Stimulated activated CD4-positive, alpha-beta T cell treated with anti-CD3 and anti-CD28 coated beads, Interleukin-2, amount 100 ng/mL, for 48 hours (primary cell): ENCODE results near the gene SLC26A8.
A peak's percentile ranks its signal among the peaks of the same experiment; 100 is the strongest.
"Not testable (repeated sequence)": the region's sequence is repeated elsewhere in the genome, so short reads cannot be mapped to it uniquely, and the experiment has no call there.

ENCODE experiments used
- DNase-seq, 2 donors: peaks; one replicate each; pipeline ENCODE4 v3.0.0-alpha.2; 2020

The SLC26A8 gene

GRCh38 chr6:36000451-36000850 is 24.0 kb downstream of the SLC26A8 start:
- DNase-seq, result no peak

GRCh38 chr6:35993150-35993549 is 31.3 kb downstream of the SLC26A8 start:
- DNase-seq, result no peak

- DNase-seq, result not testable (repeated sequence)
Measured at GRCh38 chr6:35988047-35988446, 36.4 kb downstream of the SLC26A8 start.

GRCh38 chr6:35984701-35985100 is 39.7 kb downstream of the SLC26A8 start:
- DNase-seq, result no peak

- DNase-seq, result no peak
Measured at GRCh38 chr6:35980991-35981645, 43.3 kb downstream of the SLC26A8 start.

DNA sequence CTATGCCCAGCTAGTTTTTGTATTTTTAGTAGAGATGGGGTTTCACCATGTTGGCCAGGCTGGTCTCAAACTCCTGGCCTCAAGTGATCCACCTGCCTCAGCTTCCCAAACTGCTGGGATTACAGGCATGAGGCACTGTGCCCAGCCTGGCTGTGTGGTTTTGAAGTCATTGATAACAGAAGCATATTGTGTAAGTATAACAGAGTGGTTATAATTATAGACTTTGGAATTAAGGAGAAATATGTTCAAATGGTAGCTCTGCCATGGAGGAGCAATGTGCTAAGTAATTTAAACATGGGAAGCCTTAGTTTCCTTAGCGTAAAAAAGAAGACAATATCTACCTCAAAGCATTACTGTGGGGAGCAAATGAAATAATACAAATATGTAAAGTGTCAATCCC is 44.3 kb downstream of the SLC26A8 start:
- DNase-seq, result not testable (repeated sequence)

DNA sequence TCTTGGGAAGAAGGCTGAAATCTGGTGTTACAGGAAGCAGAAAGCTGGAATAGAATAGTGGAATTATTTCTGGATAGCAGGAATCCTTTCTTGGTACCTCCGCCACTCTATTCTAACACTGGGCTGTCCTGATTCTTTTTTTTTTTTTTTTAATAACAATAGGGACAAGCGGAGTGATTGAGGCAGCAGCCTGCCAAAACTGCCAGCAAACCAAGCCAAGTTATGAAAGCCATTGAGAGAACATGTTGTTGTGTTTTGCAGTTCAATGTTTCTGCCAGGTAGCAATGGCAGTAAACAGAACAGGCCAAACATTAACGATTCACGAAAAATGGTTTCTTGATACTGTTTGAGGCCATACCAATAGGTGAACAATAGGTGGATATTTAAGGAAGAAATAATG is 47.1 kb downstream of the SLC26A8 start:
- DNase-seq, result no peak

GRCh38 chr6:35973670-35974222 is 50.7 kb downstream of the SLC26A8 start:
- DNase-seq, result peak; percentile 7 to 19

- no peak for DNase-seq
Measured at GRCh38 chr6:35972471-35973367, 51.7 kb downstream of the SLC26A8 start.

GRCh38 chr6:35970181-35970580 is 54.3 kb downstream of the SLC26A8 start:
- DNase-seq, result no peak

GRCh38 chr6:35969646-35970045 is 54.8 kb downstream of the SLC26A8 start:
- no peak for DNase-seq

DNA sequence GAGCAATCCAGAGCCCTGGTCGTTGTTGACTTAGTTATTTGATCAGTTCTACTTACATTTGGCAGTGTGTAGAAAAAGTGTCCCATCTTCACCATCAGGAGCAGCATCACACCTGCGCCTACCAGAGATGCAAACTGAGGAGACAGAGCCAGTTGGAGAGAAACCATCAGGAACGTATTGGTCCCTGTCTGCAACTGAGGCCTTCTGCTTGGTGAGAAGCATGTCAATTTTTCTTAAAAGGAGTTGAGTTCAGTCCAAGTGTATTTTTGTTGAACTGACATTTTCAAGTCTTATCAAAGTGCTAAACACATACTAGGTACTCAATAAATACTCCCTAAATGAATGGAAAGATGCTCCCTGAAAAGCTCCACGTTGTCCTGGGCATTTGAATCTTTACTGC is 55.6 kb downstream of the SLC26A8 start:
- DNase-seq, result no peak

GRCh38 chr6:35967076-35967774 is 57.2 kb downstream of the SLC26A8 start:
- no peak for DNase-seq

GRCh38 chr6:35962779-35963560 is 61.5 kb downstream of the SLC26A8 start:
- no peak for DNase-seq

- no peak for DNase-seq
Measured at GRCh38 chr6:35960187-35960586, 64.3 kb downstream of the SLC26A8 start.

DNA sequence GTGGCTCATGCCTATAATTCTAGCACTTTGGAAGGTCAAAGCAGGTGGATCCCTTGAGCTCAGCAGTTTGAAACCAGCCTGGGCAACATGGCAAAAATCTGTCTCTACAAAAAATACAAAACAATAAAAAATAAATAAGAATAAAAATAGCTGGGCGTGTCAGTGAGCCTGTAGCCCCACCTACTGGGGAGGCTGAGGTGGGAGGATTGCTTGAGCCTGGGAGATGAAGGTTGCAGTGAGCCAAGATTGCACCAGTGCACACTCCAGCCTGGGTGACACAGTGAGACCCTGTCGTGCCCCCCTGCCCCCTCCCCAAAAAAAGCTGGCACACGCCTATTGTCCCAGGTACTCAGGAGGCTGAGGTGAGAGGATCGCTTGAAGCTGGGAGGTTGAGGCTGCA is 68.5 kb downstream of the SLC26A8 start:
- no peak for DNase-seq

DNA sequence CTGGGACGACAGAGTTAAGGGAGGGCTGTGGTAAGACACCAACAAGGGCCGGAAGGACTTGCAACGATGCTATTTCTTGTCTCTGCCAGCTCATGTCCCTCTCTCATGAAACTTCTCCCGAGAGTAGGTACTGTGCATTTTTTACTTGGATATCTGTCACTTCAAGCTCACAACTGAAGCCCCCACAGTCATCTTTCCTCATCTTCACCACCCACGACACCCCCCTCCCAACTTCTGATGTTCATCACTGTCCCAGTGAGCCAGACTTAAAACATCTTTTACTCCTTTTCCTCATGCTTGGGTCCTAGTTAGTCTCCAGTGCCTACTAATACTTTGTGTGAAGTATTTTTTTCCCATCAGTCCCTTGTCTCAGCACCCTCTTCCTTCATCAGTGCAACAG is 68.9 kb downstream of the SLC26A8 start:
- DNase-seq, result no peak

DNA sequence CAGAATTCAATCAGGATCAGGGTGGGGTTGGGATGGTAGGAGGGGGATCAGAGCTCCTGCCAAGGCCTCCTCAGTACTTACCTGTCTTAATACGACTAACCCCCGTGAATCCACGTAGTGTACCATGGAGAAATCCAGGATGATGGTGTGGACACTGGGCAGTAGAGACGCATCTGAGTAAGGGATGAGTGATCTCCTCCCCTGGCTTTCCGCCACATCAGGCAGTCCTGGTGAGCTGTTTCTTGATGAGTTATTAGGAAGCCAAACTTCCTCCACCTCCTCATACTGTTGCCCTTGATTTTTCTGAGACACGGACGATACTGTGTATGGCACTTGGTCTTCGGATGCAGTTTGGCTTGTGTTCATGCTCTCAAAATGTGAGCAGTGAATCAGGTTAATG is 69.4 kb downstream of the SLC26A8 start:
- no peak for DNase-seq

DNA sequence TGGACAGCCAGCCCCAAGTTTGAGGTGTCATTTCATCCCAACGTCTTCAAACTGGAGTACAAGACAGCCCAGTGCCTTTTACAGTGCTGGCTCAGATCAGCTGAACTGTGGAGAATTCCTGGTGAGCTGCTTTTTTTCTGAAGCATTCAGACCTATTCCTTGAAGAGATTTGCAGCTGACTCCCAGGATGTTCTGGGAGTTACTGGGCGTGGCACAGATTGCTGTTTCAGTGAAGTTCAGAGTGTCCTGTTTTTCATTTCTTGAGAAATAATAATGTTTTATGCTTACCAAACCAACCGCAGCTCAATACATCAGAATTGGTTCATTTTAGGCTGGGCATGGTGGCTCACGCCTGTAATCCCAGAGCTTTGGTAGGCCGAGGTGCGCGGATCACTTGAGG is 70.1 kb downstream of the SLC26A8 start:
- no peak for DNase-seq

DNA sequence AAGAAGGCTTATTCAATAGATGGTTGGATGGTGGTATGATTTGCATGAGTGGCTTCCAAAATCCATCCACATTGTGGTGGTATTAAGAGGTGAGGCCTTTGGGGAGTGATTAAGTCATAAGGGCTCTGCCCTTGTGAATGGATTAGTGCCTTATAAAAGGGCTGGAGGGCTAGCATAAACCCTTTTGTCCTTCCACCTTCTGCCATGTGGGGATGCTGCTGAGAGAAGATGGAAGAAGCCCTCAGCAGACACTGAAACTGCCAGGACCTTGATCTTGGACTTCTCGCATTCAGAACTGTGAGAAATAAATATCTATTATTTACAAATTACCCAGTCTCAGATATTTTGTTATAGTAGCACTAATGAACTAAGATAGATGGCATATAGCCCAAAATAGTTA is 75.7 kb downstream of the SLC26A8 start:
- DNase-seq, result no peak

- no peak for DNase-seq
Measured at GRCh38 chr6:35945650-35946025, 78.8 kb downstream of the SLC26A8 start.

GRCh38 chr6:35943390-35943789 is 81.1 kb downstream of the SLC26A8 start:
- no peak for DNase-seq

DNA sequence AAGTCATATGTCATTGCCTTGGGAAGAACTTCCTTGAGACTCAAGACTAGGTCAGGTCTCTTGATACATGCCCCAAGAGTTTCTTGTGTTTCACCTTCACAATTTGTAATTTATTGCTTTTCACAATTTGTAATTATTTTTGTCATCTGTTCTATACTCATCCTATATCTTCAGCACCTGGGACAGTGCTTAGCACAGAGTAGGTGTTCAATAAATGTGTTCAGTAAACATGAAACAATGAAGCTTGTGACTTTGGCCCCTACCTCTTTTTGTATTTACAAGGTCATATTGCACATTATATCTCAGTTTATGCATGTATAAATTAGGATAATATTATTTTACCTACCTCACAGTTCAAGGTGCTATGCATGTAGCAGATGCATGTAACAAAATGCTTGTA is 82.1 kb downstream of the SLC26A8 start:
- DNase-seq, result no peak
